Liver (tissue), 9 donors: ENCODE measurements around the gene KAZN. TPM values are rescaled to one million over a fixed set of nuclear protein-coding genes. Genes with fewer than 3 reads are reported as not detected.

Experiments used
- DNase-seq: peaks from one replicate; pipeline ENCODE4 v3.0.0-alpha.2; 2017; ENCODE audit warnings: low spot score
- H3K27ac ChIP-seq, 2 donors: one replicate each; pipeline ENCODE4 v1.7.0; 2013; ENCODE audit warnings: inconsistent platforms in 2 of 2, low read length in 2 of 2, control low read depth in 1 of 2, low read depth in 1 of 2, mild to moderate bottlenecking in 1 of 2
- H3K27me3 ChIP-seq, 4 donors: one replicate each; pipeline versions ENCODE4 v1.6.1 to v1.7.0; 2013; ENCODE audit warnings: low read length in 3 of 4, inconsistent platforms in 1 of 4, mild to moderate bottlenecking in 1 of 4, moderate library complexity in 1 of 4; ENCODE audit not compliant: control insufficient read depth in 4 of 4, insufficient read depth in 4 of 4
- H3K36me3 ChIP-seq, 4 donors: one replicate each; pipeline versions ENCODE4 v1.6.1 to v1.7.0; 2013; ENCODE audit warnings: low read length in 3 of 4, mild to moderate bottlenecking in 3 of 4, low read depth in 1 of 4, moderate library complexity in 1 of 4; ENCODE audit not compliant: control insufficient read depth in 4 of 4, insufficient read depth in 3 of 4
- H3K4me1 ChIP-seq, 4 donors: one replicate each; pipeline versions ENCODE4 v1.6.1 to v1.7.0; 2013; ENCODE audit warnings: low read length in 3 of 4, mild to moderate bottlenecking in 3 of 4, moderate library complexity in 1 of 4; ENCODE audit not compliant: control insufficient read depth in 4 of 4, insufficient read depth in 4 of 4
- H3K4me3 ChIP-seq, 3 donors: one replicate each; pipeline versions ENCODE4 v1.6.1 to v1.7.0; 2013; ENCODE audit warnings: low read length in 3 of 3, control low read depth in 1 of 3, low read depth in 1 of 3, mild to moderate bottlenecking in 1 of 3
- H3K9ac ChIP-seq, 2 donors: one replicate each; pipeline ENCODE4 v1.7.0; 2013; ENCODE audit warnings: low read length in 2 of 2, mild to moderate bottlenecking in 2 of 2, moderate library complexity in 2 of 2, control low read depth in 1 of 2, low read depth in 1 of 2
- H3K9me3 ChIP-seq, 4 donors: one replicate each; pipeline versions ENCODE4 v1.6.1 to v1.7.0; 2013; ENCODE audit warnings: low read length in 3 of 4; ENCODE audit not compliant: control insufficient read depth in 4 of 4
- FOXA1 ChIP-seq: IDR thresholded peaks from 2 replicates; pipeline ENCODE4 v1.6.1; 2016; ENCODE audit warnings: antibody characterized with exemption
- GABPA ChIP-seq, 2 donors: IDR thresholded peaks in 1 of 2; conservative IDR thresholded peaks in 1 of 2; 2 replicates each; pipeline ENCODE4 v1.6.1; 2016; ENCODE audit warnings: antibody characterized with exemption in 2 of 2, mild to moderate bottlenecking in 1 of 2, moderate library complexity in 1 of 2
- HNF4A ChIP-seq, 2 donors: conservative IDR thresholded peaks; 2 replicates each; pipeline ENCODE4 v1.6.1; 2016; ENCODE audit warnings: antibody characterized with exemption in 2 of 2, mild to moderate bottlenecking in 2 of 2
- JUND ChIP-seq, 2 donors: IDR thresholded peaks; 2 replicates each; pipeline ENCODE4 v1.6.1; 2016; ENCODE audit warnings: antibody characterized with exemption in 2 of 2
- NR2F2 ChIP-seq: IDR thresholded peaks from 2 replicates; pipeline ENCODE4 v1.6.1; 2016; ENCODE audit warnings: antibody characterized with exemption
- RAD21 ChIP-seq, 2 donors: IDR thresholded peaks; 2 replicates each; pipeline ENCODE4 v1.6.1; 2016; ENCODE audit warnings: antibody characterized with exemption in 2 of 2, mild to moderate bottlenecking in 2 of 2
- RXRA ChIP-seq, 2 donors: IDR thresholded peaks; 2 replicates each; pipeline ENCODE4 v1.6.1; 2017 to 2018; ENCODE audit warnings: antibody characterized with exemption in 2 of 2, mild to moderate bottlenecking in 1 of 2
- SP1 ChIP-seq: IDR thresholded peaks from 2 replicates; pipeline ENCODE4 v1.6.1; 2018; ENCODE audit warnings: antibody characterized with exemption, mild to moderate bottlenecking
- YY1 ChIP-seq: IDR thresholded peaks from 2 replicates; pipeline ENCODE4 v1.6.1; 2016; ENCODE audit warnings: antibody characterized with exemption, mild to moderate bottlenecking
- ZBTB33 ChIP-seq: IDR thresholded peaks from 2 replicates; pipeline ENCODE4 v1.6.1; 2016; ENCODE audit warnings: antibody characterized with exemption
- WGBS: extraction: QIAGEN DNeasy Blood & Tissue Kit; methylation state at CpG from one replicate; pipeline ENCODE4 v1.1.7; 2013; 5-methylcytosine and 5-hydroxymethylcytosine counted together
- polyA plus RNA-seq, 2 donors: library from polyadenylated mRNA; stranded (reverse) in 1 of 2; unstranded in 1 of 2; fragments of 200-250 nt in 1 of 2; fragments of >200 nt in 1 of 2; fragmentation: Nextera tagmentation in 1 of 2; extraction: Ambion mirVana in 1 of 2; gene quantifications; one replicate each; pipeline versions ENCODE4 v1.2.1 to v1.2.3, GENCODE V29; 2013 to 2015
- total RNA-seq, 2 donors: library from RNA; depleted of rRNA; stranded (reverse); fragments of >200 nt; gene quantifications; one replicate each; pipeline ENCODE4 v1.2.3, GENCODE V29; 2014
- TF ChIP-seq, protein P1 (sequence below): IDR thresholded peaks from 2 replicates; pipeline ENCODE4 v1.6.1; 2016; ENCODE audit warnings: antibody characterized with exemption
- TF ChIP-seq, protein P2 (sequence below): IDR thresholded peaks from 2 replicates; pipeline ENCODE4 v1.6.1; 2016; ENCODE audit warnings: antibody characterized with exemption
- TF ChIP-seq, protein P3 (sequence below): fragments of 150-350 bp; IDR thresholded peaks from 2 replicates; pipeline ENCODE4 v1.5.1; 2017; ENCODE audit warnings: improper control_type of control experiment, low read depth, low read length; ENCODE audit not compliant: missing input control
- donor health status: healthy.
- donor health status: healthy.
- donor health status: healthy.
- donor health status: healthy.
- donor health status: healthy.

Gene KAZN
- total and polyA plus RNA-seq, 4 donors, result 1.9 to 6.9 (median 2.4) TPM

- H3K27ac ChIP-seq, result no peak overlapping the region
- DNase-seq, result no peak
- H3K4me3 ChIP-seq, result no peak overlapping the region
- no peak overlapping the region for H3K9ac ChIP-seq
- TF ChIP-seq, protein P1, sequence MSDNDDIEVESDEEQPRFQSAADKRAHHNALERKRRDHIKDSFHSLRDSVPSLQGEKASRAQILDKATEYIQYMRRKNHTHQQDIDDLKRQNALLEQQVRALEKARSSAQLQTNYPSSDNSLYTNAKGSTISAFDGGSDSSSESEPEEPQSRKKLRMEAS, result no peak
- H3K9me3 ChIP-seq, result no peaks in the 10 kb centered on the region
- H3K36me3 ChIP-seq, result no peaks in the 10 kb centered on the region
- no peaks in the 10 kb centered on the region for H3K27me3 ChIP-seq
- WGBS, result 90% methylated on average over 14 of the region's 14 CpGs
- no peaks in the 10 kb centered on the region for H3K4me1 ChIP-seq
Measured at GRCh38 chr1:15070145-15070748, 471.8 kb downstream of the KAZN start.

DNA sequence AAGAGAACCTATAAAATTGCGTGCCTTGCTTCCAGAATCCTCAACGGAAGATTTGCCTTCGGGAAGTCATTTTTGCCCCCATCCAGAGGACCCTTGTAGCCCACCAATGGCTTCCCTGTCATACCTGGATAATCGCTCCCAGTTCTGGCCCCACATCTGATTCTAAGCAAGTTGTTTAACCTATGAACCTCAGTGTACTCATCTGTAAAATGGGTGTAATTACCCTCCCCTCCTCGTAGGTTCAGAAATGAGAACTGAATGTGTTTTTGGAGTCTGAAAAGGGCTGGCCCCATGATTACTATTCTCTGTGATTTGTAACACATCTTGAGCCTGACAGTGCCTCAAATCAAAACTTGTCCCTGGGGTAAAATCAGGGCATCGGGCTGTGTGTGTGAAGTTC, 473.5 kb downstream of the KAZN start:
- DNase-seq, result no peak
- no peak overlapping the region for H3K9ac ChIP-seq
- no peaks in the 10 kb centered on the region for H3K27me3 ChIP-seq
- H3K36me3 ChIP-seq, result no peaks in the 10 kb centered on the region
- no peak for TF ChIP-seq SP1
- TF ChIP-seq, protein P1, result no peak
- no peaks in the 10 kb centered on the region for H3K9me3 ChIP-seq
- WGBS, result 97% methylated on average over 6 of the region's 6 CpGs
- H3K27ac ChIP-seq, result no peak overlapping the region
- H3K4me3 ChIP-seq, result no peak overlapping the region
- H3K4me1 ChIP-seq, result no peaks in the 10 kb centered on the region

DNA sequence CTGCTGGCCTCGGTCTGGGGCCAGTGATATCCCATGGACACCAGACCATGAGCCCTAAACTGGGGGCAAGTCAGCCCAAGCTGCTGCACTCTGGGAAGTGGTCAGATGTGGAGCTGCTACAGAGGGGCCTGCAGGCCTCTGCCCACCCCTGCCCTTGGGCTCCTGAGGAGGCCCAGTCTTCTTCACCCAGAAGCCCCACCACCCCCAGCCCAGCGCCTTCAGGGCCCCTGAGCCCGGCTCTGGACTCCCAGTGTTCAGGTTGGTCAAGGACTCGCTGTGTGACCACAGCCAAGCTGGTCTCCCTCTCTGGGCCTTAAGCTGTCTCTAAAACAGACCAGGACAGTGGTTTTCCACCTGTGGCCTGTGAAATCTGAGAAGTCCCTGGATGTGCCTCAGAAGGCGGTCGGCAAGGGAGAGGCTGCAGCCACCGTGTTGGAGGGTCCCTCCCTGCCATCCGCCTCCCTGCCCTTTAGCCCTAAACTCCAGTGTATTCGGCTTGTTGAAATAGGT, 475.4 kb downstream of the KAZN start:
- H3K4me3 ChIP-seq, result no peak overlapping the region
- DNase-seq, result no peak
- no peaks in the 10 kb centered on the region for H3K36me3 ChIP-seq
- TF ChIP-seq ZBTB33 (no peak), FOXA1 (no peak), YY1 (no peak), RAD21 (IDR thresholded peaks at IDR 0.05) (no peak), HNF4A (conservative IDR thresholded peaks at IDR 0.05) (no peak), NR2F2 (no peak)
- TF ChIP-seq, protein P1, result no peak
- no peaks in the 10 kb centered on the region for H3K9me3 ChIP-seq
- 92% methylated on average over 9 of the region's 9 CpGs for WGBS
- no peaks in the 10 kb centered on the region for H3K4me1 ChIP-seq
- H3K27me3 ChIP-seq, result no peaks in the 10 kb centered on the region
- no peak overlapping the region for H3K9ac ChIP-seq
- H3K27ac ChIP-seq, result no peak overlapping the region

DNA sequence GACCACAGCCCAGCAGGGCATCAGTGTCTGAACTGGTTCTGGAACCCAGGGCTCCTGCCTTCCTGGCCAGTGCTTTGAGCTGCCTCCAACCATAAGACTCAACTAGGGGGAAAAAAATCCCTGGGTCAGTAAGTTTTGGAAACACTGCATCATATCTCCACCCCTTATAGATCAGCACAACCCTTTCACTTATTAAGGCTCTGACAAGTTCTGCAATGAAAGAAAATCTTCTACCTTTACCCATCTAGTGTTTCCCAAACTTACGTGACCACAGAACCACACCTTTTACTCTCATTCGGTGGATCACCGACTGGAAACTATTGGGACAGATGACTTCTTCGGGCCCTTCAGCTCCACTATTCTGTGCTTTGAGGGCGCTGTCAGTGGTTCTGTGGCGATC, 476.7 kb downstream of the KAZN start:
- 95% methylated on average over 6 of the region's 6 CpGs for WGBS
- Histone ChIP-seq H3K27me3 (no peaks in the 10 kb centered on the region), H3K36me3 (no peaks in the 10 kb centered on the region), H3K27ac (no peak overlapping the region), H3K9me3 (no peaks in the 10 kb centered on the region), H3K4me3 (no peak overlapping the region), H3K9ac (no peak overlapping the region), H3K4me1 (no peaks in the 10 kb centered on the region)
- TF ChIP-seq FOXA1, result no peak
- TF ChIP-seq, protein P2, sequence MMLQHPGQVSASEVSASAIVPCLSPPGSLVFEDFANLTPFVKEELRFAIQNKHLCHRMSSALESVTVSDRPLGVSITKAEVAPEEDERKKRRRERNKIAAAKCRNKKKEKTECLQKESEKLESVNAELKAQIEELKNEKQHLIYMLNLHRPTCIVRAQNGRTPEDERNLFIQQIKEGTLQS, result no peak
- TF ChIP-seq GABPA (IDR thresholded peaks at IDR 0.05 in 1 of 2, conservative IDR thresholded peaks at IDR 0.05 in 1 of 2), result no peak
- no peak for TF ChIP-seq JUND (IDR thresholded peaks at IDR 0.05)
- TF ChIP-seq RXRA (IDR thresholded peaks at IDR 0.05), result no peak
- no peak for TF ChIP-seq SP1
- no peak for TF ChIP-seq RAD21 (IDR thresholded peaks at IDR 0.05)
- no peak for TF ChIP-seq YY1
- TF ChIP-seq, protein P3, sequence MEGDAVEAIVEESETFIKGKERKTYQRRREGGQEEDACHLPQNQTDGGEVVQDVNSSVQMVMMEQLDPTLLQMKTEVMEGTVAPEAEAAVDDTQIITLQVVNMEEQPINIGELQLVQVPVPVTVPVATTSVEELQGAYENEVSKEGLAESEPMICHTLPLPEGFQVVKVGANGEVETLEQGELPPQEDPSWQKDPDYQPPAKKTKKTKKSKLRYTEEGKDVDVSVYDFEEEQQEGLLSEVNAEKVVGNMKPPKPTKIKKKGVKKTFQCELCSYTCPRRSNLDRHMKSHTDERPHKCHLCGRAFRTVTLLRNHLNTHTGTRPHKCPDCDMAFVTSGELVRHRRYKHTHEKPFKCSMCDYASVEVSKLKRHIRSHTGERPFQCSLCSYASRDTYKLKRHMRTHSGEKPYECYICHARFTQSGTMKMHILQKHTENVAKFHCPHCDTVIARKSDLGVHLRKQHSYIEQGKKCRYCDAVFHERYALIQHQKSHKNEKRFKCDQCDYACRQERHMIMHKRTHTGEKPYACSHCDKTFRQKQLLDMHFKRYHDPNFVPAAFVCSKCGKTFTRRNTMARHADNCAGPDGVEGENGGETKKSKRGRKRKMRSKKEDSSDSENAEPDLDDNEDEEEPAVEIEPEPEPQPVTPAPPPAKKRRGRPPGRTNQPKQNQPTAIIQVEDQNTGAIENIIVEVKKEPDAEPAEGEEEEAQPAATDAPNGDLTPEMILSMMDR, result no peak
- DNase-seq, result no peak
